Endothelial cell of umbilical vein (primary cell): ENCODE data around the gene EHBP1L1. TPM values are rescaled to one million over a fixed set of nuclear protein-coding genes. Genes with fewer than 3 reads are reported as not detected.

Experiments used
- BruUV-seq: library from RNA; stranded (reverse); fragments of 400-500 nt; replicated peaks from 2 replicates; lab custom pipeline; 2021; lab: Mats Ljungman, UMichigan
- CTCF ChIA-PET: fragments of 300-600, 350-600 bp; sonication (Branson Sonifier 250); formaldehyde crosslinking; loops from one replicate; lab custom pipeline; 2021; ENCODE audit warnings: antibody characterized with exemption, inconsistent platforms; lab: Charles Lee
- POLR2A ChIA-PET: fragments of 300-600, 350-600 bp; sonication (Branson Sonifier 250); formaldehyde crosslinking; loops from one replicate; lab custom pipeline; 2021; ENCODE audit warnings: antibody characterized with exemption, inconsistent platforms; lab: Charles Lee
- DNase-seq: peaks from one replicate; pipeline ENCODE4 v3.0.0-alpha.2; 2011; ENCODE audit warnings: low read depth, low spot score
- FAIRE-seq: peaks from 2 replicates; lab custom pipeline; 2011; peaks lifted over from hg19 to GRCh38; lab: Jason Lieb, UNC
- H2AFZ ChIP-seq: 2 replicates; pipeline ENCODE4 v1.6.0; 2012; ENCODE audit warnings: low read depth, low read length, control low read depth, inconsistent platforms
- H3K27ac ChIP-seq: 2 replicates; pipeline ENCODE4 v1.5.1; 2011; ENCODE audit warnings: low read depth, mild to moderate bottlenecking, control low read depth, low read length, moderate library complexity; ENCODE audit not compliant: insufficient read depth
- H3K27me3 ChIP-seq, 2 experiments: 2 replicates each; pipeline versions ENCODE4 v1.6.0 to v1.6.1; 2011; ENCODE audit warnings: low read length in 2 of 2, mixed read lengths in 1 of 2; ENCODE audit not compliant: control insufficient read depth in 2 of 2, insufficient read depth in 2 of 2
- H3K36me3 ChIP-seq, 2 experiments: 2 replicates in 1 of 2; 3 replicates in 1 of 2; pipeline ENCODE4 v1.5.1; 2011; ENCODE audit warnings: low read length in 2 of 2, mild to moderate bottlenecking in 1 of 2, moderate library complexity in 1 of 2; ENCODE audit not compliant: control insufficient read depth in 2 of 2, insufficient read depth in 2 of 2; ENCODE audit errors: extremely low read depth in 1 of 2
- H3K4me1 ChIP-seq: 3 replicates; pipeline ENCODE4 v1.5.1; 2011; ENCODE audit warnings: mild to moderate bottlenecking, low read length; ENCODE audit not compliant: control insufficient read depth, insufficient read depth; ENCODE audit errors: extremely low read depth
- H3K4me2 ChIP-seq: 2 replicates; pipeline ENCODE4 v1.6.1; 2011; ENCODE audit warnings: low read length, control low read depth, mixed read lengths; ENCODE audit not compliant: insufficient read depth
- H3K4me3 ChIP-seq, 3 experiments: fragments of 200-600 bp in 1 of 3; sonication (generic), shearing (Covaris generic) in 1 of 3; replicated peaks in 1 of 3; 2 replicates each; pipeline ENCODE4 v1.5.1; 2011 to 2016; ENCODE audit warnings: control low read depth in 3 of 3, low read length in 3 of 3, mild to moderate bottlenecking in 2 of 3, inconsistent platforms in 1 of 3, low read depth in 1 of 3, moderate library complexity in 1 of 3; ENCODE audit not compliant: insufficient read depth in 1 of 3
- H3K79me2 ChIP-seq: 2 replicates; pipeline ENCODE4 v1.6.0; 2012; ENCODE audit warnings: low read length, inconsistent platforms; ENCODE audit not compliant: control insufficient read depth, insufficient read depth
- H3K9ac ChIP-seq: replicated peaks from 2 replicates; pipeline ENCODE3; 2011; ENCODE audit warnings: low read length, control low read depth; ENCODE audit not compliant: insufficient read depth; ENCODE audit errors: extremely low read depth
- H3K9me1 ChIP-seq: replicated peaks from 3 replicates; pipeline ENCODE4 v1.6.0; 2011; ENCODE audit warnings: mild to moderate bottlenecking, low read length; ENCODE audit not compliant: control insufficient read depth, insufficient read depth; ENCODE audit errors: extremely low read depth
- H3K9me3 ChIP-seq: replicated peaks from 2 replicates; pipeline ENCODE4 v1.5.1; 2012; ENCODE audit warnings: low read length, inconsistent platforms; ENCODE audit not compliant: control insufficient read depth, insufficient read depth
- H4K20me1 ChIP-seq: replicated peaks from 2 replicates; pipeline ENCODE3; 2011; ENCODE audit warnings: mild to moderate bottlenecking, low read length; ENCODE audit not compliant: control insufficient read depth, insufficient read depth; ENCODE audit errors: extremely low read depth
- CTCF ChIP-seq, 2 donors: IDR thresholded peaks; 1 replicate in 1 of 2; 2 replicates in 1 of 2; pipeline ENCODE4 v1.5.1; 2011; ENCODE audit warnings: low read length in 2 of 2, mild to moderate bottlenecking in 2 of 2, moderate library complexity in 2 of 2, control low read depth in 1 of 2, inconsistent platforms in 1 of 2, low read depth in 1 of 2; ENCODE audit not compliant: insufficient read depth in 1 of 2; ENCODE audit errors: extremely low read depth in 1 of 2
- EZH2 ChIP-seq: IDR thresholded peaks from 2 replicates; pipeline ENCODE4 v1.6.1; 2012; ENCODE audit warnings: borderline replicate concordance, low read depth, mild to moderate bottlenecking, moderate library complexity, low read length, inconsistent platforms; ENCODE audit not compliant: severe bottlenecking
- FOS ChIP-seq: IDR thresholded peaks from 2 replicates; pipeline ENCODE4 v1.6.1; 2011; ENCODE audit warnings: mild to moderate bottlenecking, low read length, moderate library complexity, borderline replicate concordance; ENCODE audit not compliant: insufficient read depth
- GATA2 ChIP-seq: IDR thresholded peaks from 2 replicates; pipeline ENCODE4 v1.7.0; 2011; ENCODE audit warnings: low read depth, mild to moderate bottlenecking, moderate library complexity, mixed read lengths, low read length; ENCODE audit not compliant: insufficient read length, insufficient read depth
- JUN ChIP-seq: IDR thresholded peaks from 2 replicates; pipeline ENCODE4 v1.6.1; 2011; ENCODE audit warnings: borderline replicate concordance, low read depth; ENCODE audit not compliant: insufficient read length, insufficient read depth
- MAX ChIP-seq: IDR thresholded peaks from 2 replicates; pipeline ENCODE4 v1.6.1; 2011; ENCODE audit not compliant: insufficient read depth, insufficient read length
- MYC ChIP-seq: IDR thresholded peaks from one replicate; pipeline ENCODE4 v1.6.1; 2011; ENCODE audit warnings: mild to moderate bottlenecking, low read depth, low read length
- POLR2A ChIP-seq: IDR thresholded peaks from 2 replicates; pipeline ENCODE4 v1.6.1; 2012; ENCODE audit warnings: low read depth, mild to moderate bottlenecking, control low read depth, low read length
- POLR2AphosphoS5 ChIP-seq: IDR thresholded peaks from 2 replicates; pipeline ENCODE4 v1.6.1; 2012; ENCODE audit warnings: low read depth, mild to moderate bottlenecking, control low read depth, low read length, moderate library complexity; ENCODE audit not compliant: insufficient read depth
- dilution Hi-C: fragments of 300-500 bp; cut with MboI; formaldehyde crosslinking; loops from one replicate; pipeline ENCODE4 v1.15.0; 2019; ENCODE audit warnings: low sequenced_read_pairs; ENCODE audit not compliant: extremely low pct_ligation_motif_present
- intact Hi-C: fragments of 100-400 bp; cut with micrococcal nuclease; formaldehyde crosslinking; loops from one replicate; pipeline ENCODE4 v1.10.0; 2022
- polyA plus RNA-seq, 4 experiments: library from polyadenylated mRNA; depleted of rRNA in 3 of 4; stranded (reverse) in 3 of 4; unstranded in 1 of 4; fragments of >200 nt; gene quantifications; 2 replicates each; pipeline versions ENCODE4 v1.2.1 to v1.2.3, GENCODE V29; 2011 to 2012; ENCODE audit warnings: missing spikeins in 1 of 4
- total RNA-seq: library from RNA; stranded (reverse); gene quantifications from 2 replicates; pipeline ENCODE4 v1.2.3, GENCODE V29; 2021

EHBP1L1 gene
- total and polyA plus RNA-seq, 2 donors (not counting 3 experiments of a cell fraction or from before 2014, with no cell fraction given) = 12.7 to 19.7 TPM

GRCh38 chr11:65578134-65578533 is 2.3 kb downstream of the EHBP1L1 start:
- Histone ChIP-seq H3K9me3 (no peaks in the 10 kb centered on the region), H3K4me1 (peaks cover 34% of the 10 kb centered on the region), H3K4me3 (no peak overlapping the region), H3K27ac (no peak overlapping the region), H3K9ac (no peak overlapping the region), H3K79me2 (peaks cover 6% of the 10 kb centered on the region), H3K27me3 (no peaks in the 10 kb centered on the region), H3K36me3 (no peaks in the 10 kb centered on the region), H2AFZ (no peak overlapping the region), H4K20me1 (no peaks in the 10 kb centered on the region), H3K4me2 (no peak overlapping the region), H3K9me1 (no peaks in the 10 kb centered on the region)
- ChIA-PET CTCF (interaction anchor here (3.9 to 9.7 kb wide), 2 partner anchors 12 to 37 kb away, joined by 22 to 167 read pairs; no protein-coding TSS in a partner anchor), POLR2A (no interaction called here)
- FAIRE-seq (no peak), DNase-seq (no peak)
- no TSS peak for BruUV-seq
- no peak for TF ChIP-seq MAX
- no peak for TF ChIP-seq FOS
- TF ChIP-seq JUN = no peak
- TF ChIP-seq GATA2 = no peak
- no peak for TF ChIP-seq CTCF (IDR thresholded peaks at IDR 0.05; ENCODE audit: extremely low read depth in 1 of 2, insufficient read depth in 1 of 2, low read depth in 1 of 2, low read length in 2 of 2)
- no peak for TF ChIP-seq POLR2A
- TF ChIP-seq EZH2 = no peak
- no peak for TF ChIP-seq MYC
- TF ChIP-seq POLR2AphosphoS5 = no peak
- dilution Hi-C loops = no loop called here
- intact Hi-C loops = no loop called here
